ENCODE measurements around the gene ARPC2.
"Not testable (repeated sequence)": the region's sequence is repeated elsewhere in the genome, so short reads cannot be mapped to it uniquely, and the experiment has no call there.

The ARPC2 gene

GRCh38 chr2:218271865-218272530 is 55.0 kb downstream of the ARPC2 start:
- DNase-seq = no peak

- peak; percentile 86 for DNase-seq
These were observed 55.7 kb downstream of the ARPC2 start for GRCh38 chr2:218272531-218273212.

- DNase-seq = not testable (repeated sequence)
These were observed 56.4 kb downstream of the ARPC2 start for GRCh38 chr2:218273214-218273907.

GRCh38 chr2:218273908-218274249 is 56.9 kb downstream of the ARPC2 start:
- DNase-seq = no peak

GRCh38 chr2:218274586-218274985 is 57.6 kb downstream of the ARPC2 start:
- no peak for DNase-seq

GRCh38 chr2:218275371-218276072 is 58.5 kb downstream of the ARPC2 start:
- no peak for DNase-seq

GRCh38 chr2:218276986-218277755 is 60.2 kb downstream of the ARPC2 start:
- DNase-seq = no peak

GRCh38 chr2:218277921-218278320 is 60.9 kb downstream of the ARPC2 start:
- no peak for DNase-seq

GRCh38 chr2:218278531-218279360 is 61.8 kb downstream of the ARPC2 start:
- no peak for DNase-seq

GRCh38 chr2:218280260-218280870 is 63.4 kb downstream of the ARPC2 start:
- DNase-seq = no peak

GRCh38 chr2:218281449-218281848 is 64.5 kb downstream of the ARPC2 start:
- no peak for DNase-seq

GRCh38 chr2:218282173-218282991 is 65.4 kb downstream of the ARPC2 start:
- no peak for DNase-seq

- DNase-seq = peak; percentile 71
These were observed 67.3 kb downstream of the ARPC2 start for GRCh38 chr2:218284106-218284811.

- no peak for DNase-seq
These were observed 68.6 kb downstream of the ARPC2 start for GRCh38 chr2:218285604-218286003.

GRCh38 chr2:218286570-218287459 is 69.8 kb downstream of the ARPC2 start:
- DNase-seq = peak; percentile 91

- DNase-seq = no peak
These were observed 72.8 kb downstream of the ARPC2 start for GRCh38 chr2:218289639-218290315.

GRCh38 chr2:218290316-218291261 is 73.6 kb downstream of the ARPC2 start:
- peak; percentile 72 for DNase-seq
